Dedifferentiated amniotic fluid mesenchymal stem cell (primary cell): Measurements from ENCODE around the gene PPP1R13B.

Experiments used
- DNase-seq: peaks from one replicate; pipeline ENCODE4 v3.0.0-alpha.2; 2016; ENCODE audit errors: extremely low spot score

PPP1R13B gene

DNA sequence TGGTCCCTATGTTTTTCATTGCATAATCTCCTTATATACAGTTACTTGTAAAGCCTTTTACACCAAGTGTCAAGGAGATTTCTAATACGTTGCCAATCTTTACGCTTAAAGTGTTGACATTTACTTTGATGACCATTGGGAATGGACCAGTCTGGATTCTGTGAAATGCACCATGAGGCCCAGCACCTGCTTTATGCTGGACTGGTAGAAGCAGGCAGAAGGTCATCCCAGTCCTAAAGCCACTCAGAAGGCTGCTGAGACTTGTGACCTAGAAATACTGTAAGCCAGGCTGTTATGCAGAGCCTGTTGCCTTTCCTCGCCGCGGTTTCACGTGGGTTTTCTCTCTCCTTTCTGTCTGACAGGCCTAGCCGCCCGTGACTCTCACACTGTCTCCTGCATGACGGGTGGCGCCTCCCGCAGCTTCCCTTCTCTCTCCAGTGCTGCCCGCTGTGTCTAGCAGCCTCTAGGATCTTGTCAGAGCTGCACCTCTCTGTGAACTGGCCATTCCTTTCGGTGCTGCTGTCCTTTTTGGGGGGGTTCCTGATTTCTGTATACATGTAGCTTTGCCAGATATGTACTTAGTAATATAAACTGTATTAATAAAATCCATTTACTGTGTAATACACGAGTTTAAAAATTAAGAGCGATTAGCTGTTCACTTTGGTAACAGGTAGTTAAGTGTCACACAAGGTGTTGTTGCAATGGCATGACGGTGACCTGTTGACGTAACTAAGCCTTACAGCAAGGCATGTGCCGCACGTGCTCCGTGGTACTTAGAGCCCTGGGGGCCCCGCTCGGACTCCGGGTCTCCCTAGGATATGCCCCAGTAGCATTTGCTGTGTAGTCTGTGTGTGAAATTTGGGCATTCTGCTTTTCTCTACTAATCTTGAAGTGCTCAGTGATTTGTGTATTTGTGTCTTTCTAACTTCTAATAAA is 161.8 kb downstream of the PPP1R13B start:
- no peak for DNase-seq

DNA sequence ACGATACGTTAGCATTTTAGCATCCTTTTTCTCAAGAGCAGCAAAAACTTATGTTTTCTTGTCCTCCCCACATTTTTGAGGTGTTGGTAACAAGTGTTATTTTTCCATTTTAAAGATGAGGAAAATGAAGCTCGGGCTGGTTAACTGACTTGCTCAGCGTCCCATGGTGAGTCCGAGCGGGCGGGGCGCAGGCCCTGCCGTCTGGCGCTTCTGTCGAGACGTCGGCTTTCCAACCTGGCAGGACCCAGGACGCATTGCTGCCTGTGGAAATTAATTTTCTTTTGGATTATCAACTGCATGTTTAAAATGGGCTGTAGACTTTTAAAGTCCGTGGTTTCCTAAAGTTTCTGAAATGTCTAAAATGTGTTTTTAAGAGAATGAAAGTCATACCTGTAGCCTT is 162.5 kb downstream of the PPP1R13B start:
- DNase-seq: no peak

DNA sequence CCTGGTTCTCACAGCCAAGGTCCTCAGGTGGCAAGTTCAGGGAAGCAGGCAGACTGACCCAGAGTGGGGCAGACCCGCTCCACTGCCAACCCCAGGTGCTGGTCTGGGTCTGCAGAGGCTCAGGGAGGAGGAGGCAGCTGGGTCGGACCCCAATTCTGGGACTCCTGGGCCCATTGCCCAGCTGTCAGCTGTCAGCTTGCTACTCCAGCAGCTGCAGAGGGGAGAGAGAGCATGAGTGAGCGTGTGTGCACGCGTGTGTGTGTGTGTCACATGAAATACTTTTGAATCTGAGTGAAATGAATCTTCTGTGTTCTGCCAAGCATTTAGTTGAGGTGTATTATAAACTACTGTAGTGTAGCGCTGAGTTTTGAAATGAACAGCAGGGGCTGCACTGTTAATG is 162.9 kb downstream of the PPP1R13B start:
- DNase-seq: no peak
